WTC11 (cell line): ENCODE measurements around the gene MGAT4C.

Experiments
- TF ChIP-seq, protein P1 (sequence below): fragments of 250-450 bp; sonication (Bioruptor Pico); IDR thresholded peaks from 2 replicates; pipeline ENCODE4 v1.8.0; 2021; ENCODE audit warnings: mild to moderate bottlenecking
- TF ChIP-seq, protein P2 (sequence below): sonication (generic); formaldehyde crosslinking; IDR thresholded peaks from 2 replicates; pipeline ENCODE4 v1.8.1; 2023; ENCODE audit warnings: mild to moderate bottlenecking, missing genetic modification reagents, moderate library complexity
- TF ChIP-seq, protein P3 (sequence below): fragments of 200-600 bp; IDR thresholded peaks from 2 replicates; pipeline ENCODE4 v1.8.0; 2022; ENCODE audit warnings: antibody characterized with exemption

DNA sequence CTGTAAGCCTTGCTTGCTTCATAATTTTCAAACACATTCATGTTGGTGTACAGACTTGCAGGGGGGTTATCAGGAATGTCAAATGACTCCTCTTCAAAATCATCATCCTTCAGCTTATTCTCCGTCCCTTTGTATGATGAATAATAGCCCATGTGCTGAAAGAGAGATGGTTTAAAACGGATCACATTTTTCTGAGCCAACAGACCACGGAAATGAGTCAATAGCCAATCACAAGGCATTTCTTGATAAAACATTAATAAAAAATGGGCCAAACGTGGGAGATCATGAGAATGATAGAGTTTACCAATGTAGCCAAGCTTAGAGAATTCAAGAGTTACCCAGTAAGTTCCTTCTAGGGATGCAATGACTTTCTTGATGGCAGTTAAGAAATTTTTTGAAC, 276.6 kb downstream of the MGAT4C start:
- TF ChIP-seq, protein P1, sequence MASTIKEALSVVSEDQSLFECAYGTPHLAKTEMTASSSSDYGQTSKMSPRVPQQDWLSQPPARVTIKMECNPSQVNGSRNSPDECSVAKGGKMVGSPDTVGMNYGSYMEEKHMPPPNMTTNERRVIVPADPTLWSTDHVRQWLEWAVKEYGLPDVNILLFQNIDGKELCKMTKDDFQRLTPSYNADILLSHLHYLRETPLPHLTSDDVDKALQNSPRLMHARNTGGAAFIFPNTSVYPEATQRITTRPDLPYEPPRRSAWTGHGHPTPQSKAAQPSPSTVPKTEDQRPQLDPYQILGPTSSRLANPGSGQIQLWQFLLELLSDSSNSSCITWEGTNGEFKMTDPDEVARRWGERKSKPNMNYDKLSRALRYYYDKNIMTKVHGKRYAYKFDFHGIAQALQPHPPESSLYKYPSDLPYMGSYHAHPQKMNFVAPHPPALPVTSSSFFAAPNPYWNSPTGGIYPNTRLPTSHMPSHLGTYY (CRISPR knock-in tag), result no peak
- TF ChIP-seq, protein P2, sequence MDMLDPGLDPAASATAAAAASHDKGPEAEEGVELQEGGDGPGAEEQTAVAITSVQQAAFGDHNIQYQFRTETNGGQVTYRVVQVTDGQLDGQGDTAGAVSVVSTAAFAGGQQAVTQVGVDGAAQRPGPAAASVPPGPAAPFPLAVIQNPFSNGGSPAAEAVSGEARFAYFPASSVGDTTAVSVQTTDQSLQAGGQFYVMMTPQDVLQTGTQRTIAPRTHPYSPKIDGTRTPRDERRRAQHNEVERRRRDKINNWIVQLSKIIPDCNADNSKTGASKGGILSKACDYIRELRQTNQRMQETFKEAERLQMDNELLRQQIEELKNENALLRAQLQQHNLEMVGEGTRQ (CRISPR knock-in tag), result no peak
- TF ChIP-seq, protein P3, sequence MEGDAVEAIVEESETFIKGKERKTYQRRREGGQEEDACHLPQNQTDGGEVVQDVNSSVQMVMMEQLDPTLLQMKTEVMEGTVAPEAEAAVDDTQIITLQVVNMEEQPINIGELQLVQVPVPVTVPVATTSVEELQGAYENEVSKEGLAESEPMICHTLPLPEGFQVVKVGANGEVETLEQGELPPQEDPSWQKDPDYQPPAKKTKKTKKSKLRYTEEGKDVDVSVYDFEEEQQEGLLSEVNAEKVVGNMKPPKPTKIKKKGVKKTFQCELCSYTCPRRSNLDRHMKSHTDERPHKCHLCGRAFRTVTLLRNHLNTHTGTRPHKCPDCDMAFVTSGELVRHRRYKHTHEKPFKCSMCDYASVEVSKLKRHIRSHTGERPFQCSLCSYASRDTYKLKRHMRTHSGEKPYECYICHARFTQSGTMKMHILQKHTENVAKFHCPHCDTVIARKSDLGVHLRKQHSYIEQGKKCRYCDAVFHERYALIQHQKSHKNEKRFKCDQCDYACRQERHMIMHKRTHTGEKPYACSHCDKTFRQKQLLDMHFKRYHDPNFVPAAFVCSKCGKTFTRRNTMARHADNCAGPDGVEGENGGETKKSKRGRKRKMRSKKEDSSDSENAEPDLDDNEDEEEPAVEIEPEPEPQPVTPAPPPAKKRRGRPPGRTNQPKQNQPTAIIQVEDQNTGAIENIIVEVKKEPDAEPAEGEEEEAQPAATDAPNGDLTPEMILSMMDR, result no peak
